Measurements from ENCODE around the gene MRPL23. TPM values are rescaled to one million over a fixed set of nuclear protein-coding genes. Genes with fewer than 3 reads are reported as not detected.

Gene MRPL23
- total and polyA plus RNA-seq, 2 of the 13 experiments (the other 11 are each of a cell fraction or from before 2014, with no cell fraction given) = 67.8 to 123 TPM

DNA sequence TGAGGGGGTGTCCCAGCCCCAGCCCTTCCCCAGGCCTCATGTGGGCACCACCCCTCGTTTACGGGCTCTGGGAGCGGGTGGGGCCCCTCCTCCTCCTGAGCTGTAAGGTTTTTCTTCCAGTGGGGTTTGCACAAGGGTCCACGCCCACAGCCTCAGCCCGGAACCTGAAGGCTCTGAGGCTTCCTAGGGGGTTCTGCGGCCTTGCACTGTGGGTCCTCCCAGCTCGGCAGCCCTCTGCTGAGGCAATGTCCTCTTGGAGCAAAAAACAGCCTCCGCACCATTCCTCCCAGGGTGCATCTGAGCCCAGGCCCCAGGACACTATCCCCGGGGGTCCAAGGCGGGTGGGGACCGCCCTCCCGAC, 36.4 kb downstream of the MRPL23 start:
- DNase-seq (ENCODE audit: low spot score) (no peak), ATAC-seq (no peak), FAIRE-seq (no peak)
- ChIA-PET CTCF (ENCODE audit: low intra/inter-chr PET ratio, low total read pairs) (no interaction called here), POLR2A (interaction anchor here (1.1 to 26.2 kb wide), 10 partner anchors 3 to 292 kb away, joined by 3 to 720 read pairs (median 28); partner anchors contain the start of genes IGF2 and MRPL23)
- BruUV-seq (replicated peaks) = no TSS peak
- Histone ChIP-seq H3K4me1 (ENCODE audit: insufficient read depth, low read length) (no peaks in the 10 kb centered on the region), H3K27me3 (ENCODE audit: control insufficient read depth in 1 of 2, insufficient read depth in 2 of 2, low read length in 2 of 2) (no peaks in the 10 kb centered on the region), H3K36me3 (replicated peaks in 1 of 2; ENCODE audit: control insufficient read depth in 1 of 2, insufficient read depth in 2 of 2, low read length in 2 of 2) (no peaks in the 10 kb centered on the region), H3K4me2 (ENCODE audit: low read depth, low read length) (0 out of 2 replicates have a peak overlapping the region, but pooled peaks have one; percentile 18), H3K9ac (ENCODE audit: insufficient read depth, low read depth, low read length) (0 out of 2 replicates have a peak overlapping the region, but pooled peaks have one; percentile 39), H3K79me2 (ENCODE audit: insufficient read depth, low read length) (no peaks in the 10 kb centered on the region), H3K27ac (ENCODE audit: extremely low read length, insufficient read depth, low read length) (peak overlapping the region; percentile 48), H3K4me3 (replicated peaks in 1 of 3; ENCODE audit: insufficient read depth in 1 of 3, low read depth in 2 of 3, low read length in 3 of 3) (no peak overlapping the region), H4K20me1 (ENCODE audit: insufficient read depth, low read length) (no peaks in the 10 kb centered on the region), H2AFZ (ENCODE audit: low read length) (no peak overlapping the region), H3K9me3 (ENCODE audit: low read length) (no peaks in the 10 kb centered on the region)
- no CpG with 5 or more reads among the region's 12 CpGs for WGBS (ENCODE audit: low lambda C conversion rate)
- in situ Hi-C loops (cut with HindIII; ENCODE audit: extremely low pct_ligation_motif_present, low pct_unique_long_range_greater_than_20kb) (no loop called here), intact Hi-C loops (cut with micrococcal nuclease; ENCODE audit: unreplicated experiment) (no loop called here)
- TF ChIP-seq KDM6A (CRISPR knock-in tag; IDR thresholded peaks at IDR 0.05; ENCODE audit: low read depth) (no peak), AHDC1 (CRISPR knock-in tag; IDR thresholded peaks at IDR 0.05; ENCODE audit: borderline replicate concordance) (no peak), ZNF556 (CRISPR knock-in tag; IDR thresholded peaks at IDR 0.05; ENCODE audit: borderline replicate concordance) (no peak), HES4 (CRISPR knock-in tag; IDR thresholded peaks at IDR 0.05; ENCODE audit: borderline replicate concordance) (no peak), SAP130 (CRISPR knock-in tag; IDR thresholded peaks at IDR 0.05; ENCODE audit: low read depth) (no peak), ZNF687 (CRISPR knock-in tag; IDR thresholded peaks at IDR 0.05) (peak; percentile 56; the same call in 1 of the 2 replicates), DMTF1 (CRISPR knock-in tag; IDR thresholded peaks at IDR 0.05) (no peak)
- TF ChIP-seq, protein P1, sequence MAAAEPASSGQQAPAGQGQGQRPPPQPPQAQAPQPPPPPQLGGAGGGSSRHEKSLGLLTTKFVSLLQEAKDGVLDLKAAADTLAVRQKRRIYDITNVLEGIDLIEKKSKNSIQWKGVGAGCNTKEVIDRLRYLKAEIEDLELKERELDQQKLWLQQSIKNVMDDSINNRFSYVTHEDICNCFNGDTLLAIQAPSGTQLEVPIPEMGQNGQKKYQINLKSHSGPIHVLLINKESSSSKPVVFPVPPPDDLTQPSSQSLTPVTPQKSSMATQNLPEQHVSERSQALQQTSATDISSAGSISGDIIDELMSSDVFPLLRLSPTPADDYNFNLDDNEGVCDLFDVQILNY (CRISPR knock-in tag; conservative IDR thresholded peaks at IDR 0.05) = no peak
- TF ChIP-seq, protein P2, sequence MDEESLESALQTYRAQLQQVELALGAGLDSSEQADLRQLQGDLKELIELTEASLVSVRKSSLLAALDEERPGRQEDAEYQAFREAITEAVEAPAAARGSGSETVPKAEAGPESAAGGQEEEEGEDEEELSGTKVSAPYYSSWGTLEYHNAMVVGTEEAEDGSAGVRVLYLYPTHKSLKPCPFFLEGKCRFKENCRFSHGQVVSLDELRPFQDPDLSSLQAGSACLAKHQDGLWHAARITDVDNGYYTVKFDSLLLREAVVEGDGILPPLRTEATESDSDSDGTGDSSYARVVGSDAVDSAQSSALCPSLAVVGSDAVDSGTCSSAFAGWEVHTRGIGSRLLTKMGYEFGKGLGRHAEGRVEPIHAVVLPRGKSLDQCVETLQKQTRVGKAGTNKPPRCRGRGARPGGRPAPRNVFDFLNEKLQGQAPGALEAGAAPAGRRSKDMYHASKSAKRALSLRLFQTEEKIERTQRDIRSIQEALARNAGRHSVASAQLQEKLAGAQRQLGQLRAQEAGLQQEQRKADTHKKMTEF (CRISPR knock-in tag; IDR thresholded peaks at IDR 0.05) = no peak

Measured in HepG2 (cell line).